DMS79 (cell line): ENCODE data around the gene PGM1.

Experiments used
- DNase-seq: peaks from one replicate; lab custom pipeline; 2025; lab: John Stamatoyannopoulos, UW

Gene PGM1

DNA sequence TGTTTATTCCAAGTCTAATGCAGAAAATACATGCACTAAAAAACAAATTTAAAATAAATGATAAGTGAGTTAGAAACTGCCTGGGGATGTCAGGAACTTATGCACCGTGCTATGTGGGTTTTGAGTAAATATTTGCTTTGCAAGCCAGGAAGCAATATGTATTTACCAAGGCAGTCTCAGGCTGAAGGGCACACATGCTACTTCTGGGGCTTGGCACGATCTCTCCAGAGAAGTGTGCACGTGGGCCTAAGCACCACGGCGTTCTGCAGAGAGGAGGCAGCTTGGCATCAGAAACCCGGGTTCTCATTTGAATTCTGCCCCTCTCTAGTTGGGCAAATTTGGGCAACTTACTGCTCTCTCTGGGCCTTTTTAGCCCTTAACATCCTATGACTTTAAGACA lies 108.0 kb downstream of the PGM1 start:
- DNase-seq, result peak; percentile 69

DNA sequence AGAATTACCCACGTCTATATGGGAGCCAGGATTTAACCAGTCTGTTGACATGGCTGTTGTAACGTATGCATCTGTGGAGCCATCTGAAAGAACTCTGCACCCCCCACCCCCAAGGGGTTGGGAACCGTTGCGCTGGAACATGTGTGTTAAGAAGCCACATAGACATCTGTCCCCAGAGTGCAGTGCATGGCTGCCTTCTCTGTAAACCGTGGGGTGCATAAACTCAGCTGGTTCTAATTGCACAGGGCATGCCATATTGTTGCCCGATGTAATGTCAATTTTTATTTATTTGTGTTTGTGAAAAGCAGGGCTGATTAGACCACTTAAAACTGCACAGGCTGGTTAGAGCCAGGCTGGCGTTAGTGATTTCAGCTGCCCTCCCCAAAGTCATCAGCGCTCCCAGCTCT lies 110.5 kb downstream of the PGM1 start:
- DNase-seq, result peak; percentile 76

DNA sequence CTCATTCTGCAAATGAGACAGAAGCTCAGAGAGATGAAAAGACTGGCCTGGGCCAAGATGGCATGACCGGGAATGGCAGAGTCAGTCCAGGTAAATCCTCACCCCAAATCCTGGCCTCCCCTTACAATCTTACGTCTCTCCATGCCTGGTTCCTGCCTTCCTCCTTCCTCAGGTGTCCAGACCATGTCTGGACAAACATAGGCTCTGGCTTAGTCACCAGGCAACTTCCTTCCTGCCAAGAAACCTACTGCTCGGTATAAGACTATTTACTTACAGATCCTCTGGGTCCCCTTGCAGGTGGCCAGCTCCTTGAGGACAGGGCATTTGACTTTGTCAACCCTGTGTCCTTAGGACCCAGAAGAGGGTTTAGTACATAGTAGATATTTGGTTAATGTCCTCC lies 111.2 kb downstream of the PGM1 start:
- DNase-seq, result no peak

DNA sequence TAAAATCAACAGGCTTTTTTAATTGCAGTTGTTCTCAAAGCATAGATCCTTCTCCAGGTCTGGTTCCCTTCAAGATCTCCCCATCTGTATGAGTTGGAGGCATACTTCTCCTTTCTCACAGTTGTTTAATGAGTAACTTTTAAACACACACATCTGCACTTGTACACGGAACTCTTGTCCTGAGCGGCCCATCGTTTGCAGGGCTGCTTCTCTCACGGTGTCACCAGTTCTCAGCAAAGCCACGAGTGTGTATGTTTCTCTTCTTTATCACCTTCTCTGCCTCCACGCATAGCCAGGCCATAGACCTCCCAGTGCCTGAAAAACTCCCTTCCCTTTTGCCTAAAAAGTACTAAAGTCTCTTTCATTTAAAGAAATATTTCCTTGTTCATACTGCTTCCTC lies 111.9 kb downstream of the PGM1 start:
- DNase-seq, result no peak

DNA sequence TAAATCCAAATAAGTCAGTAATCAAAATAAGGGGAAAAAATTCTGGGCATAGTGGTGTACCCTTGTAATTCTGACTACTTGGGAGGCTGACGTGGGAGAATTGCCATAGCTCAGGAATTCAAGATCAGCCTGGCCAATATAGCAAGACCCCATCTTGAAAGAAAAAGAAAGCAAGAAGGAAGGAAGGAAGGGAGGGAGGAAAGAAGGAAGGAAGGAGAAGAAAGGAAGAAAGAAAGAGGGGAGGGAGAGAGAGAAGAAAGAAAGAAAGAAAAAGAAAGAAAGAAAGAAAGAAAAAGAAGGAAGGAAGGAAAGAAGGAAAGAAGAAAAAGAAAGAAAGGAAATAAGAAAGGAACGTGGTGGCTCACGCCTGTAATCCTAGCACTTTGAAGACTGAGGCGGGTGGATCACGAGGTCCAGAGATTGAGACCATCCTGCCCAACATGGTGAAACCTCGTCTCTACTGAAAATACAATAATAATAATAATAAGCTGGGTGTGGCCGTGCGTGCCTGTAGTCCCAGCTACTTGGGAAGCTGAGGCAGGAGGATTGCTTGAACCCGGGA lies 116.1 kb downstream of the PGM1 start:
- no peak for DNase-seq
